GM12892 (cell line): ENCODE measurements around the gene SLIT3.

Experiments
- DNase-seq: peaks from one replicate; pipeline ENCODE4 v3.0.0; 2011; ENCODE audit not compliant: insufficient read length
- FAIRE-seq: peaks from 2 replicates; lab custom pipeline; 2011; peaks lifted over from hg19 to GRCh38; lab: Jason Lieb, UNC
- POLR2A ChIP-seq: IDR thresholded peaks from 2 replicates; pipeline ENCODE4 v1.6.1; 2011; ENCODE audit warnings: low read depth, low read length, control low read depth
- POLR2AphosphoS5 ChIP-seq: IDR thresholded peaks from 2 replicates; pipeline ENCODE4 v1.6.1; 2011; ENCODE audit warnings: low read depth, low read length, control low read depth
- TAF1 ChIP-seq: IDR thresholded peaks from 2 replicates; pipeline ENCODE4 v1.6.1; 2011; ENCODE audit warnings: low read depth, mild to moderate bottlenecking, control low read depth, low read length, borderline replicate concordance

Gene SLIT3

GRCh38 chr5:168778536-168778935 is 522.4 kb downstream of the SLIT3 start:
- FAIRE-seq (no peak), DNase-seq (no peak)
- no peak for TF ChIP-seq POLR2AphosphoS5
- no peak for TF ChIP-seq POLR2A
- no peak for TF ChIP-seq TAF1

DNA sequence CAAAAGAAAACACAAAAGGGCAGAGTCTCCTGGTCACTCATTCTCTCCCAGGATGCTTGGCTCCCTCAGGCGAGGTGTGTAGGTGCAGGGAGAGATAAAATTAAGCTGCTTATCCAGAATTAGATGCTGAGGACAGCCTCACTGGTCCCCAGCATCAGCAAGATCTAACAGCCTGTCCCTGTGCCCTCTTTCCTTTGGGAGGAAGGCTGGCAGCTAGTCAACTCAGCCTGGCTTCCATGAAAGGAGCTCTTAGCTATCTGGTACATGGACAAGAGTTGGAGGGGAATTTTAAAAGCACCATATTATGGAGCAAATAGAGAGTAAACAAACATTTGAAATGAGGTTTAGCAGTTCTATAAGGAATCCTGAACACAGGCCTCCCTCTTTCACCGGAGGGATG is 523.3 kb downstream of the SLIT3 start:
- TF ChIP-seq POLR2A (no peak), TAF1 (no peak), POLR2AphosphoS5 (no peak)
- DNase-seq (no peak), FAIRE-seq (no peak)

DNA sequence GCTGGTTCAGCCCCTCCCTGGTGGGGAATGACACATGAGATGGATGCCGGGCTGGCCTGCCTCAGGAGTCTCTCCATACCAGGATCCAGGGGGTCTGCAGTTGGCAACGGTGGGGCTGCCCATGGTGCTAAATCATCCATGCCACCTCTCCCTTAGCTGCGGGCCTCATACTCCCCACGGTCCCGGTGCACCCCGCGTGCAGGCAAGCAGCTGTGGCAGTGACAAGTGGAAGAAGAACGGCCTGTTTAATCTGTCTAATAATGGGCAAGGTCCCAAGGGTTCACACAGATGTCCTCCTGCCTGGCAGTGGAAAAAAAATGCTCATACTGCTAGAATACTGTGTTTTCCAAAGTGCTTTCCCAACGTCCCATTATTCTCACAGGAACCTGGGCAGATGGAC is 524.9 kb downstream of the SLIT3 start:
- TF ChIP-seq TAF1, result no peak
- TF ChIP-seq POLR2A, result no peak
- TF ChIP-seq POLR2AphosphoS5, result no peak
- FAIRE-seq (no peak), DNase-seq (no peak)

GRCh38 chr5:168773226-168773625 is 527.7 kb downstream of the SLIT3 start:
- TF ChIP-seq TAF1, result no peak
- TF ChIP-seq POLR2AphosphoS5, result no peak
- TF ChIP-seq POLR2A, result no peak
- no peak for FAIRE-seq
- no peak for DNase-seq

- no peak for TF ChIP-seq POLR2A
- TF ChIP-seq POLR2AphosphoS5, result no peak
- no peak for TF ChIP-seq TAF1
- DNase-seq (no peak), FAIRE-seq (no peak)
Observed at GRCh38 chr5:168772316-168772961, 528.5 kb downstream of the SLIT3 start.

GRCh38 chr5:168771678-168772077 is 529.3 kb downstream of the SLIT3 start:
- FAIRE-seq, result no peak
- TF ChIP-seq TAF1 (no peak), POLR2AphosphoS5 (no peak), POLR2A (no peak)

DNA sequence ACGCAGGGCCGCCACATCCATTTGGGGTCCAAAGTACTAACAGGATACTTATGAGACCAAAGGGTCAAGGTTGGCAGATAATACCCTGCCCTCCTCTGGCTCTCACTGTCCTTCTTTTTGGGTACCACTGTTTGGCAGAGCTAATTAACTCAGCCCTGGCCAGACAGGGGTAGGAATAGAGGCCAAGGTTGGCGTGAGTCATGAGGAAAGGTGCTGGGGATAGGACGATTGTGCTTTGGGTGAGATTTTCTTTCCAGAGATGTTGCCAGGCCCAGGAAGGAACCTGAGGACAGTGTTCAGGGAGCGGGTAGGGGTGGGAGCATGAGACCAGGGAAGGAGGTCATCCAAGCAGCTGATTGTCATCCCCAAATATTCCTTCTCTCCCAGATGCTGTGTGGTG is 529.9 kb downstream of the SLIT3 start:
- TF ChIP-seq TAF1 (no peak), POLR2A (no peak), POLR2AphosphoS5 (no peak)
- no peak for FAIRE-seq
- no peak for DNase-seq

More at GRCh38 chr5:168771678-168772077, 529.3 kb downstream of the SLIT3 start:
- no peak for DNase-seq

DNA sequence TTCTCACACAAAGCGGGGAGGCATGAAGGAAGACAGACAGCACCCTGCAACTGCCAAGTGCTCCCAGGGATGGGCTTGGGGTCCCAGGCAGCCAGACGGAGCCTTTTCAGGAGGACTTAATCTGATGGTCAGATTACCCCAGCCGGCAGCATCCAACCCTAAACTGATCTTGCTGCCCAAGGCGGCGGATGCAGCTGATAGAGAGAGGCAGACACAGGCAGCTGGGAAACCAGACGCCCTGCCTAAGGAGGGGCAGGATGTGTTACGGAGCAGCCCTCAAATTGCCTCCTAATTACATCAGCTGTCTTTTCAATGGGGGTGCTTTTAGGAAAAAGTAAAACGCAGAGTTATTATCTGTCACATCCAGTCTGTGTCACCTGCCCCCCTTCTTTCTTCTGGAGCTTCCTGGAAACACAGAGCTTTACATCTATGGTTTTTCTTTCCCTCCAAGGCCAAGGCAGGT is 530.9 kb downstream of the SLIT3 start:
- FAIRE-seq, result no peak
- no peak for DNase-seq
- TF ChIP-seq POLR2A (no peak), POLR2AphosphoS5 (no peak), TAF1 (no peak)

GRCh38 chr5:168768172-168768571 is 532.8 kb downstream of the SLIT3 start:
- FAIRE-seq, result no peak
- DNase-seq, result no peak
- TF ChIP-seq TAF1 (no peak), POLR2AphosphoS5 (no peak), POLR2A (no peak)

DNA sequence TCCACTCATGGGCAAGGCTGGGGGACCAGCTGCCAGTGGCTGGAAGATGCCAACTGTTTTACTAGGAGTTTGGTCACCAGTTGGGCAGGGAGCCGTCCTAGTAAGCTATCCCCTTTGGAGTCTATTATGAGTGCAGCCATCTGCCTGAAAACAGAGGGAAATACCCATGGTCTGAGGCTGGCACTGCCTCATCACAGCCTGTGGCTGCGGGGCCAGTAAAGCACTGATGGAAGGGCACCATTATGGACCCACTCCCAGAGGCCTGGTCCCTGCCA is 534.6 kb downstream of the SLIT3 start:
- DNase-seq, result no peak
- FAIRE-seq, result no peak
- TF ChIP-seq POLR2AphosphoS5 (no peak), TAF1 (no peak), POLR2A (no peak)

- FAIRE-seq (no peak), DNase-seq (no peak)
- no peak for TF ChIP-seq POLR2A
- TF ChIP-seq POLR2AphosphoS5, result no peak
- no peak for TF ChIP-seq TAF1
Observed at GRCh38 chr5:168765551-168766425, 535.2 kb downstream of the SLIT3 start.

DNA sequence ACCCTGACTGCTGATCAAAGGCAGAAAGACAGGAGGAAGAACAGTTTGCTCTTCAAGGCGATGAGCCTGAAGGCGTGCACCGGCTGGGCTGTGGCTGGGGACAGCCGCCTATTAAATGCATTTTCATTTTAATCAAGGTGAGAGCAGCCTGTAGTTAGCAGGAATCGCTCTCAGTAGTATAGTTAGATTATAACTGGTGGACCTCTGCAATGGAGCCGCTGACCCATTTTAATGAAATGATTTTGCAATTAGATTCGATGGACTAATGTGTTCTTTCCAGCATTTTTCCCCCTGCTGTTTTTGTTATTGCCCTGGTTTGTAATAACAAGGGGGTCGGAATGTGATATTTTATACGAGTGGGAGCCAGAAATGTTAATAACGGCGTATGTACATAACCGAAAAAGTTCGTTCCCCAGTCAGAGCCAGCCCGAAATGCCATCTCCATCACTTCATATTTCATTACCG is 535.8 kb downstream of the SLIT3 start:
- TF ChIP-seq POLR2A (no peak), POLR2AphosphoS5 (no peak), TAF1 (no peak)

More for the DNA sequence above, 535.8 kb downstream of the SLIT3 start:
- FAIRE-seq (no peak), DNase-seq (no peak)
